ENCODE results near the gene BTNL9.

DNA sequence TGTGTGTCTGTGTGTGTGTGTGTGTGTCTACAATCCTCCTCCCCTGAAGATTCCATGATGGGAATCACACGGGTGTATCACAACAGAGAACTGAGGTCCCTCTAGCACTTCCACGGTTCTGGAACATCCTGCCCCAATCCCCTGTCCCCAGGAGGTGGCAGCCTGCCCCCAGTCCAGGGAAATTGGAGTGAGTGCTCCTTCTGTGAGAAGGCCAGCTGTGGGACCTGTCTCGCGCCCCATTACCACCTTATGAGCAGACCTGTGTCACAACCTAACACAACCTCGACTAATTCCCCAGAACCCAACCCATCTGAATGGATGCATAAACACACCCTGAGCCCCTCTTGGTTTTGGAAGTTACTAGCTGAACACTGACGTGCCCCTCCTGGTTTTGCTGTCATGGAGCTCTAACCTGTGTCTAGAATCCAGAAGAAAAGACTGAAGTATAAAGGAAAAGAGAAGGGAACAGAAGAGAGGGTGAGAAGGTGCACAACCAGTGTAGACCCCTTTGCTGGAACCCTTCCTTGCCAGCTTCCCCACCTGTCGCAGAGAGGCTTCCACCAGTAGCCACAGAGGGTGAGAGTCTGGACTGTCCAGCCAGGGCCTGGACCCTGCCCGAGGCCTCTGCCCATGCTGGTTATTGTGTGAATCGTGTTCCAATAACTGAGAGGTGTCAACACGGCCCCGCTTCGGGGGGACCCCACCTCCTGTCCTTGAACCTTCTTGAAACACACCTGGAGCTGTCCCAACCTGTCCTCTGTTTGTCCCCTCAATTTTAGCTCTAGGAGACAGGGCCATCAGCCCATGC is 3.4 kb downstream of the BTNL9 start:
- no peak for TF ChIP-seq EZH2 (optimal IDR thresholded peaks at IDR 0.05; ENCODE audit: low read depth, low read length)
- TF ChIP-seq, protein P1, sequence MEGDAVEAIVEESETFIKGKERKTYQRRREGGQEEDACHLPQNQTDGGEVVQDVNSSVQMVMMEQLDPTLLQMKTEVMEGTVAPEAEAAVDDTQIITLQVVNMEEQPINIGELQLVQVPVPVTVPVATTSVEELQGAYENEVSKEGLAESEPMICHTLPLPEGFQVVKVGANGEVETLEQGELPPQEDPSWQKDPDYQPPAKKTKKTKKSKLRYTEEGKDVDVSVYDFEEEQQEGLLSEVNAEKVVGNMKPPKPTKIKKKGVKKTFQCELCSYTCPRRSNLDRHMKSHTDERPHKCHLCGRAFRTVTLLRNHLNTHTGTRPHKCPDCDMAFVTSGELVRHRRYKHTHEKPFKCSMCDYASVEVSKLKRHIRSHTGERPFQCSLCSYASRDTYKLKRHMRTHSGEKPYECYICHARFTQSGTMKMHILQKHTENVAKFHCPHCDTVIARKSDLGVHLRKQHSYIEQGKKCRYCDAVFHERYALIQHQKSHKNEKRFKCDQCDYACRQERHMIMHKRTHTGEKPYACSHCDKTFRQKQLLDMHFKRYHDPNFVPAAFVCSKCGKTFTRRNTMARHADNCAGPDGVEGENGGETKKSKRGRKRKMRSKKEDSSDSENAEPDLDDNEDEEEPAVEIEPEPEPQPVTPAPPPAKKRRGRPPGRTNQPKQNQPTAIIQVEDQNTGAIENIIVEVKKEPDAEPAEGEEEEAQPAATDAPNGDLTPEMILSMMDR (IDR thresholded peaks at IDR 0.05; ENCODE audit: low read length) = no peak
